ENCODE data around the gene RAD51B.

DNA sequence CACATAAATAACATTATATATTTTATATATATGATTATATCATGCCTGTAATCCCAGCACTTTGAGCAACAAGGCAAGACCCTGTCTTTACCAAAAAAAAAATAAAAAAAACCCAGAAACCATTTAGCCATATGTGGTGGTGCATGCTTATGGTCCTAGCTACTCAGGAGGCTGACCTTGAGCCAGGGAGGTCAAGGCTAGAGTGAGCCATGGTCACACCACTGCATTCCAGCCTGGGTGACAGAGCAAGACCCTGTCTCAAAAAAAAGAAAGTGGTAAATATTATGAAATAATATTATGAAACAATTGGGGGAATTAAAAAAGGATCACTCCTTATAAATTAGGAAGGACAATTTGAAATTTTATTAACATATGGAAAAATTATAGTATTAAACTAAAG is 16.0 kb downstream of the RAD51B start:
- TF ChIP-seq CTCF (IDR thresholded peaks at IDR 0.05) = no peak
- TF ChIP-seq EP300 (IDR thresholded peaks at IDR 0.05) = no peak

Measured in ovary (tissue), 3 donors.